HEK293T (cell line): ENCODE data around the gene ZNF316.

Experiments used
- ELF4 ChIP-seq: fragments of 450-650 bp; IDR thresholded peaks from 2 replicates; pipeline ENCODE4 v1.6.1; 2017; ENCODE audit warnings: antibody characterized with exemption
- FOXA1 ChIP-seq: fragments of 450-650 bp; IDR thresholded peaks from 2 replicates; pipeline ENCODE4 v1.6.1; 2016; ENCODE audit warnings: mild to moderate bottlenecking
- FOXM1 ChIP-seq: fragments of 450-650 bp; IDR thresholded peaks from 2 replicates; pipeline ENCODE4 v1.6.1; 2017; ENCODE audit warnings: mild to moderate bottlenecking, borderline replicate concordance
- HDGF ChIP-seq: fragments of 450-650 bp; IDR thresholded peaks from 2 replicates; pipeline ENCODE4 v1.6.1; 2017; ENCODE audit warnings: antibody characterized with exemption, borderline replicate concordance
- LEF1 ChIP-seq: fragments of 450-650 bp; IDR thresholded peaks from 2 replicates; pipeline ENCODE4 v1.6.1; 2017; ENCODE audit warnings: mild to moderate bottlenecking, borderline replicate concordance
- NFRKB ChIP-seq: fragments of 450-650 bp; IDR thresholded peaks from 2 replicates; pipeline ENCODE4 v1.6.1; 2016; ENCODE audit warnings: mild to moderate bottlenecking, moderate library complexity
- SP1 ChIP-seq: fragments of 450-650 bp; IDR thresholded peaks from 2 replicates; pipeline ENCODE4 v1.6.1; 2017
- SUZ12 ChIP-seq: fragments of 450-650 bp; IDR thresholded peaks from 2 replicates; pipeline ENCODE4 v1.6.1; 2016; ENCODE audit warnings: mild to moderate bottlenecking
- TARDBP ChIP-seq: fragments of 450-650 bp; IDR thresholded peaks from 2 replicates; pipeline ENCODE4 v1.6.1; 2016
- ZNF384 ChIP-seq: fragments of 450-650 bp; IDR thresholded peaks from 2 replicates; pipeline ENCODE4 v1.6.1; 2016

DNA sequence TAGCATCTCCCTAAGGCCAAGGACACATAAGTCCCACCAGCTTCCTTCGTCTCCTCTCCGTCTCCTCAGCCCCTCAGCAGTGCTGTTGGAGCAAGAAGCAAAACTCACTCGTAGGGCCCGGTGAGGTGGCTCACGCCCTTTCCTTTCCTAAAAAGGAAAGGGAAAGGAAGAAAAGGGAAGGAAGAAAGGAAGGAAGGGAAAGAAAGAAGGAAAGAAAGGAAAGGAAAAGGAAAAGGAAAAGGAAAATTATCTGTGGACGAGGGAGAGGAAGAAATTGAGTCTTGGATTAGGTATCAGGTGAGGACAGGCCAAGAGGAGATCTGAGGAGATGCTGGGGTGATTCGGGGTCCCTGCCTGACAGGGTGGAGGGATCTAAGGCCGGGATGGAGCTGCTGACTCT lies 3.1 kb upstream of the ZNF316 start:
- no peak for TF ChIP-seq ZNF384
- TF ChIP-seq ELF4 = no peak
- TF ChIP-seq HDGF = no peak
- TF ChIP-seq SP1 = no peak
- no peak for TF ChIP-seq LEF1
- no peak for TF ChIP-seq NFRKB
- no peak for TF ChIP-seq FOXA1
- TF ChIP-seq TARDBP = no peak
- TF ChIP-seq SUZ12 = no peak
- no peak for TF ChIP-seq FOXM1
